Neural crest cell (in vitro differentiated cells): ENCODE data around the gene FOXL2NB. TPM values are rescaled to one million over a fixed set of nuclear protein-coding genes. Genes with fewer than 3 reads are reported as not detected.

ENCODE experiments used
- DNase-seq: peaks from one replicate; pipeline ENCODE4 v3.0.0; 2021; ENCODE audit warnings: low read depth, mixed read lengths, low spot score
- H3K27ac Mint-ChIP-seq: one replicate; pipeline ENCODE4 v1.8.0; 2021; ENCODE audit warnings: mild to moderate bottlenecking, mixed read lengths; ENCODE audit not compliant: unreplicated experiment
- H3K27me3 Mint-ChIP-seq: 2 replicates; pipeline ENCODE4 v1.8.0; 2021; ENCODE audit warnings: low read depth, mild to moderate bottlenecking, mixed read lengths
- H3K36me3 Mint-ChIP-seq: 2 replicates; pipeline ENCODE4 v1.8.0; 2021; ENCODE audit warnings: low read depth, mild to moderate bottlenecking, mixed read lengths
- H3K4me1 Mint-ChIP-seq: 2 replicates; pipeline ENCODE4 v1.8.0; 2021; ENCODE audit warnings: mixed read lengths
- H3K4me3 Mint-ChIP-seq: one replicate; pipeline ENCODE4 v1.8.0; 2021; ENCODE audit warnings: mild to moderate bottlenecking, mixed read lengths
- H3K9me3 Mint-ChIP-seq: 2 replicates; pipeline ENCODE4 v1.8.0; 2021; ENCODE audit warnings: mixed read lengths
- CTCF ChIP-seq: fragments of 200-600 bp; sonication (generic); conservative IDR thresholded peaks from 2 replicates; pipeline ENCODE4 v1.5.0; 2021; ENCODE audit warnings: antibody characterized with exemption, mild to moderate bottlenecking
- long read RNA-seq: library from polyadenylated mRNA; unstranded; transcript quantifications from one replicate; pipeline ENCODE4 v2.0.0, GENCODE V29; 2020
- total RNA-seq: library from RNA; stranded (reverse); gene quantifications from 2 replicates; pipeline ENCODE4 v1.2.1, GENCODE V29; 2021

FOXL2NB gene
- not detected in 2 replicates for total RNA-seq
- long read RNA-seq: 0 reads

- DNase-seq: no peak
- peaks cover 4% of the 10 kb centered on the region for H3K36me3 Mint-ChIP-seq
- H3K27ac Mint-ChIP-seq: no peak within 1 kb of the TSS
- H3K4me3 Mint-ChIP-seq: peak within 1 kb of the TSS; percentile 82
- TF ChIP-seq CTCF: no peak
- H3K4me1 Mint-ChIP-seq: peaks cover 15% of the 10 kb centered on the region
- no peaks in the 10 kb centered on the region for H3K9me3 Mint-ChIP-seq
- peaks cover 94% of the 10 kb centered on the region for H3K27me3 Mint-ChIP-seq
These were observed at the start of gene FOXL2NB, which contains the start of gene FOXL2 for GRCh38 chr3:138946663-138947494. Gene FOXL2NB, plus strand, starts transcription at chr3:138947217. Its CDS starts 148 bp downstream, at chr3:138947365. Gene FOXL2, minus strand, starts transcription at chr3:138947137. Its CDS starts 415 bp downstream, at chr3:138946722.

- Mint-ChIP-seq H3K27me3 (no peaks in the 10 kb centered on the region), H3K4me1 (no peaks in the 10 kb centered on the region), H3K9me3 (no peaks in the 10 kb centered on the region), H3K4me3 (no peak overlapping the region), H3K27ac (no peak overlapping the region), H3K36me3 (no peaks in the 10 kb centered on the region)
- no peak for DNase-seq
- TF ChIP-seq CTCF: no peak
These were observed 48.7 kb upstream of the FOXL2NB start for GRCh38 chr3:138898301-138898700.

DNA sequence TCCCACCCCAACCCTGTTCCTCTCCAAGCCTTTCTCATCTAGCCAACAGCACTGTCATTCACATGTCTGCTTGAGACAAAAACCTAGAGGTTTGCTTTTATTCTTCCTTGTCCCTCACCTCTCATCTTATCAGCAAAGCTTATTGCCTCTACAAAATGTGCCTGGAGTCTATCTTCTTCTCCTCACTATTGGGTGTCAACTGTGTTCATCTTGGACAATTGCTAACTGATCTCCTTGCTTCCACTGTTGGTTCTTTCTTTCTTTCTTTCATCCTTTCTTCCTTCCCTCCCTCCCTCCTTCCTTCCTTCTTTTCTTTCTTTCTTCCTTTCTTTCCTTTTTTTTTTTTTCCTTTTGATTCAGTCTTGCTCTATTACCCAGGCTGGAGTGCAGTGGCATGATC is 48.3 kb upstream of the FOXL2NB start:
- no peaks in the 10 kb centered on the region for H3K36me3 Mint-ChIP-seq
- no peaks in the 10 kb centered on the region for H3K4me1 Mint-ChIP-seq
- DNase-seq: no peak
- no peak overlapping the region for H3K4me3 Mint-ChIP-seq
- no peak for TF ChIP-seq CTCF
- H3K27me3 Mint-ChIP-seq: no peaks in the 10 kb centered on the region
- H3K9me3 Mint-ChIP-seq: no peaks in the 10 kb centered on the region
- H3K27ac Mint-ChIP-seq: no peak overlapping the region

- no peaks in the 10 kb centered on the region for H3K27me3 Mint-ChIP-seq
- DNase-seq: no peak
- no peak overlapping the region for H3K27ac Mint-ChIP-seq
- no peaks in the 10 kb centered on the region for H3K36me3 Mint-ChIP-seq
- H3K4me3 Mint-ChIP-seq: no peak overlapping the region
- H3K4me1 Mint-ChIP-seq: no peaks in the 10 kb centered on the region
- TF ChIP-seq CTCF: no peak
- no peaks in the 10 kb centered on the region for H3K9me3 Mint-ChIP-seq
These were observed 47.5 kb upstream of the FOXL2NB start for GRCh38 chr3:138899351-138899991.

DNA sequence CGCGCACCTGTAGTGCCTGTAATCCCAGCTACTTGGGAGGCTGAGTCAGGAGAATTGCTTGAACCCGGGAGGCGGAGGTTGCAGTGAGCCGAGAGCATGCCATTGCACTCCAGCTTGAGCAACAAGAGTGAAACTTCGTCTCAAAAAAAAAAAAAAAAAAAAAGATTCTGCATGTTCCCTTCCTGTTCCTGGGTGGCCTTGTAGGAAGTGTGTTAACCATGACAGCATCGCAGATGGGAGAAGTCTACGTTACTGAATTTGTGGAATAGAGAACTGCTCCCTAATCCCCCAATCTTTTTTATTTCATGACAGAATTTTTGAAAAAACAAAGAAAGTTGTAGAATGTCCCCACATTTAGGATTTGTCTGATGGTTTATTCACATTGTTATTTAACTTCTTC is 45.5 kb upstream of the FOXL2NB start:
- H3K36me3 Mint-ChIP-seq: no peaks in the 10 kb centered on the region
- DNase-seq: no peak
- no peak overlapping the region for H3K27ac Mint-ChIP-seq
- H3K27me3 Mint-ChIP-seq: no peaks in the 10 kb centered on the region
- H3K4me1 Mint-ChIP-seq: no peaks in the 10 kb centered on the region
- TF ChIP-seq CTCF: no peak
- H3K9me3 Mint-ChIP-seq: no peaks in the 10 kb centered on the region
- no peak overlapping the region for H3K4me3 Mint-ChIP-seq
